NCI-H2196 (cell line): ENCODE data around the gene KLF7.

Source experiments
- DNase-seq: peaks from one replicate; lab custom pipeline; 2025; ENCODE audit not compliant: unreplicated experiment; lab: John Stamatoyannopoulos, UW

The KLF7 gene

DNA sequence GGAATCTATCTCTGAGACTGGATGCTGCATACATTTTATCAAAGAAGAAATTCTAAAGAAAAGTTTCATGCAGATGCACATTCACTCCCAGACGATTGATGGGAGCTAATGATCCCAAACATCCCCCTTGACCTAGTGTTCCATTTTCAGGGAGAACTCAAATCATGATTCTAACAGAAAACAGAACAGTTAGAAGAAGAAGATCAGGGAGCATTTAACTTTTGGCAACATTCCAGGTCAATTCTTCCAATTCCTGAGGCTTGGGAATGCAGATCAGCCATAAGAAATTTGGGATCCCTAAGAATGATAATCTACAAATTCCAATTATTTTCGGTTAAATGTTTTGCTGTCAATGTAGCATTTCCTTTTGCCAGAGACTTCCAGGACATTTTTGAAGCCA, 129.9 kb downstream of the KLF7 start:
- DNase-seq = no peak

DNA sequence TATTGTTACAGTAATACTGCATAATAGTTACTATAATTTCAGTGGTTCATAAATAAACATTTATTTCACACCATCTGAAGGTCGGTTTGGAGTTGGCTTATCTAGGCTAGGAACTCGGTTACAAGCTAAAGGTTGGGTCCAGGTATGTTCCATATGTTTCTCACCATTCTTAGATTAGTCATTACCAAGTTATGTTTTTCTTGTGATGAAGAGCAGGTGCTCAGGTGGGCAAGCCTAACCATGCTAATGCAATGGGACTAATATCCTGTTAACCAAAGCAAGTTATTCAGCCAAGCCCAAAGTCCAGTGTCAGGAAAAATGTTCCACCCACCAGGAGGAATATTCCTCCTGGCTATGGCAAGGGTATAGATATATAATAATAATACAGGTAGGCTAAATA, 133.3 kb downstream of the KLF7 start:
- DNase-seq = no peak
